Esophagus squamous epithelium (tissue), 4 donors: ENCODE measurements around the gene MACROH2A2.

ENCODE experiments used
- CTCF ChIP-seq, 6 experiments: fragments of 450-650 bp in 4 of 6; fragments of 200-600 bp in 2 of 6; sonication (generic) in 2 of 6; IDR thresholded peaks; one replicate each; pipeline ENCODE4 v1.5.1; 2016 to 2019; ENCODE audit warnings: antibody characterized with exemption in 6 of 6, mild to moderate bottlenecking in 4 of 6, moderate library complexity in 4 of 6
- POLR2A ChIP-seq, 4 donors: fragments of 450-650 bp; IDR thresholded peaks; one replicate each; pipeline ENCODE4 v1.6.1; 2017; ENCODE audit warnings: antibody characterized with exemption in 4 of 4, mild to moderate bottlenecking in 4 of 4, moderate library complexity in 3 of 4

DNA sequence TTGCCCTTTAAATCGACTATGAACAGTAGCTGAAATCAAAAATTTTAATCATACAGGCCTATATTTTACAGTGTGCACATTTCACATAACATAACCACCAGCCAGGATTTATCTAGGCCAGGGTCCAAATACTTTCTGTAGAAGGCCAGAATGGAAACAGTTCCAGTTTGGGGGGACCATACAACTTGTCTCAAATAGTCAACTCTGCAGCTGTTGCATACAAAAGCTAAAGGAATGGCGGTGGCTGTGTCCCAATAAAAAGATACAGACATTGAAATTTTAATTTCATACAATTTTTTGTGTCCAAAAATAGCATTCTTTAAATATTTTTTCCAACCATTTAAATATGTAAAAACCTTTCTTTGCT lies 94.6 kb downstream of the MACROH2A2 start:
- no peak for TF ChIP-seq CTCF (IDR thresholded peaks at IDR 0.05)
- TF ChIP-seq POLR2A (IDR thresholded peaks at IDR 0.05) = no peak
